Measurements from ENCODE around the gene THSD7A. TPM values are rescaled to one million over a fixed set of nuclear protein-coding genes. Genes with fewer than 3 reads are reported as not detected.

Gene THSD7A
- total and polyA plus RNA-seq, 2 of the 4 experiments (the other 2 are of a cell fraction): 0.02 to 0.18 TPM

- in situ Hi-C loops (cut with MboI; ENCODE audit: low sequenced_read_pairs): no loop called here
- TF ChIP-seq MAFK (IDR thresholded peaks at IDR 0.05; ENCODE audit: low read depth, low read length) (no peak), MAZ (IDR thresholded peaks at IDR 0.05; ENCODE audit: borderline replicate concordance, low read depth, low read length) (no peak), CHD1 (IDR thresholded peaks at IDR 0.05; ENCODE audit: low read depth, low read length) (no peak), FOS (IDR thresholded peaks at IDR 0.05; ENCODE audit: low read depth, low read length) (no peak), RAD21 (IDR thresholded peaks at IDR 0.05; ENCODE audit: low read length) (no peak), RFX5 (IDR thresholded peaks at IDR 0.05; ENCODE audit: low read depth, low read length) (no peak), POLR2A (IDR thresholded peaks at IDR 0.05; ENCODE audit: low read depth, low read length) (no peak), RCOR1 (IDR thresholded peaks at IDR 0.05; ENCODE audit: insufficient replicate concordance, low read length) (no peak), BHLHE40 (IDR thresholded peaks at IDR 0.05; ENCODE audit: low read depth, low read length) (no peak), CEBPB (IDR thresholded peaks at IDR 0.05; ENCODE audit: low read depth, low read length) (no peak), MXI1 (IDR thresholded peaks at IDR 0.05; ENCODE audit: borderline replicate concordance, low read depth, low read length) (no peak), ELK1 (IDR thresholded peaks at IDR 0.05; ENCODE audit: borderline replicate concordance, low read depth, low read length) (no peak), SMC3 (IDR thresholded peaks at IDR 0.05; ENCODE audit: low read depth, low read length) (no peak)
- TF ChIP-seq, protein P1, sequence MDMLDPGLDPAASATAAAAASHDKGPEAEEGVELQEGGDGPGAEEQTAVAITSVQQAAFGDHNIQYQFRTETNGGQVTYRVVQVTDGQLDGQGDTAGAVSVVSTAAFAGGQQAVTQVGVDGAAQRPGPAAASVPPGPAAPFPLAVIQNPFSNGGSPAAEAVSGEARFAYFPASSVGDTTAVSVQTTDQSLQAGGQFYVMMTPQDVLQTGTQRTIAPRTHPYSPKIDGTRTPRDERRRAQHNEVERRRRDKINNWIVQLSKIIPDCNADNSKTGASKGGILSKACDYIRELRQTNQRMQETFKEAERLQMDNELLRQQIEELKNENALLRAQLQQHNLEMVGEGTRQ (IDR thresholded peaks at IDR 0.05; ENCODE audit: low read depth, low read length): no peak
- TF ChIP-seq, protein P2, sequence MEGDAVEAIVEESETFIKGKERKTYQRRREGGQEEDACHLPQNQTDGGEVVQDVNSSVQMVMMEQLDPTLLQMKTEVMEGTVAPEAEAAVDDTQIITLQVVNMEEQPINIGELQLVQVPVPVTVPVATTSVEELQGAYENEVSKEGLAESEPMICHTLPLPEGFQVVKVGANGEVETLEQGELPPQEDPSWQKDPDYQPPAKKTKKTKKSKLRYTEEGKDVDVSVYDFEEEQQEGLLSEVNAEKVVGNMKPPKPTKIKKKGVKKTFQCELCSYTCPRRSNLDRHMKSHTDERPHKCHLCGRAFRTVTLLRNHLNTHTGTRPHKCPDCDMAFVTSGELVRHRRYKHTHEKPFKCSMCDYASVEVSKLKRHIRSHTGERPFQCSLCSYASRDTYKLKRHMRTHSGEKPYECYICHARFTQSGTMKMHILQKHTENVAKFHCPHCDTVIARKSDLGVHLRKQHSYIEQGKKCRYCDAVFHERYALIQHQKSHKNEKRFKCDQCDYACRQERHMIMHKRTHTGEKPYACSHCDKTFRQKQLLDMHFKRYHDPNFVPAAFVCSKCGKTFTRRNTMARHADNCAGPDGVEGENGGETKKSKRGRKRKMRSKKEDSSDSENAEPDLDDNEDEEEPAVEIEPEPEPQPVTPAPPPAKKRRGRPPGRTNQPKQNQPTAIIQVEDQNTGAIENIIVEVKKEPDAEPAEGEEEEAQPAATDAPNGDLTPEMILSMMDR (conservative IDR thresholded peaks at IDR 0.05; ENCODE audit: low read depth, low read length): no peak
- Histone ChIP-seq H2BK5ac (ENCODE audit: low read depth, low read length, poor library complexity, severe bottlenecking) (no peak overlapping the region), H2BK20ac (ENCODE audit: low read depth, low read length) (no peak overlapping the region), H4K91ac (ENCODE audit: insufficient read depth, low read depth, low read length) (no peak overlapping the region), H3K4me2 (ENCODE audit: low read depth, low read length) (no peak overlapping the region), H4K5ac (ENCODE audit: low read depth, low read length) (no peak overlapping the region), H3K9me3 (ENCODE audit: control insufficient read depth, insufficient read depth, low read length) (no peaks in the 10 kb centered on the region; the same call in 1 of the 2 replicates), H3K79me1 (ENCODE audit: low read depth in 1 of 2, low read length in 2 of 2) (no peaks in the 10 kb centered on the region), H3K27ac (ENCODE audit: insufficient read depth, low read length) (no peak overlapping the region), H3K4me1 (ENCODE audit: control insufficient read depth, insufficient read depth, low read length) (no peaks in the 10 kb centered on the region), H3K14ac (replicated peaks; ENCODE audit: low read depth, low read length) (no peak overlapping the region), H4K20me1 (ENCODE audit: insufficient read depth, low read length) (no peaks in the 10 kb centered on the region), H3K36me3 (ENCODE audit: control insufficient read depth, insufficient read depth, low read length) (no peaks in the 10 kb centered on the region), H2BK120ac (ENCODE audit: low read depth, low read length) (no peak overlapping the region), H4K8ac (ENCODE audit: low read depth in 2 of 2, low read length in 2 of 2) (no peak overlapping the region), H2BK15ac (ENCODE audit: low read depth, low read length) (no peak overlapping the region), H2AK9ac (replicated peaks; ENCODE audit: low read depth, low read length, poor library complexity) (no peak overlapping the region), H3K27me3 (ENCODE audit: control insufficient read depth, insufficient read depth, low read length) (no peaks in the 10 kb centered on the region), H3K9me1 (ENCODE audit: insufficient read depth, low read length) (no peaks in the 10 kb centered on the region), H2AK5ac (ENCODE audit: low read depth, low read length) (no peak overlapping the region), H3K56ac (ENCODE audit: extremely low read depth, insufficient read depth, low read length) (no peak overlapping the region), H3K23ac (ENCODE audit: low read depth, low read length) (no peak overlapping the region), H3K18ac (ENCODE audit: low read depth, low read length) (no peak overlapping the region), H3K9ac (ENCODE audit: low read depth, low read length) (no peak overlapping the region), H3K4ac (ENCODE audit: low read depth, low read length) (no peak overlapping the region), H2AFZ (replicated peaks; ENCODE audit: low read length, poor library complexity) (no peak overlapping the region), H3K4me3 (ENCODE audit: insufficient read depth, low read depth, low read length) (no peak overlapping the region)
- POLR2A ChIA-PET (ENCODE audit: unreplicated experiment): no interaction called here
- CTCF ChIA-PET: no interaction called here
- no TSS peak for BruUV-seq (replicated peaks)
- no peak for DNase-seq
- dilution Hi-C loops (cut with HindIII; ENCODE audit: low sequenced_read_pairs, unreplicated experiment): no loop called here
- no peak for ATAC-seq (ENCODE audit: low read depth)
- intact Hi-C loops (cut with micrococcal nuclease): no loop called here
- no CpG with 5 or more reads among the region's 2 CpGs for WGBS, 2 experiments (ENCODE audit: extremely low coverage in 2 of 2, insufficient read length in 1 of 2)
These were observed 244.9 kb downstream of the THSD7A start for GRCh38 chr7:11587048-11587447.

Measured in IMR-90 (cell line).